Activated naive CD4-positive, alpha-beta T cell treated with Interleukin-2 at 50 U/mL for 16 hours (primary cell): ENCODE results near the gene TMEM213.

Experiments
- DNase-seq: peaks from one replicate; pipeline ENCODE4 v3.0.0-alpha.2; 2020

Gene TMEM213

DNA sequence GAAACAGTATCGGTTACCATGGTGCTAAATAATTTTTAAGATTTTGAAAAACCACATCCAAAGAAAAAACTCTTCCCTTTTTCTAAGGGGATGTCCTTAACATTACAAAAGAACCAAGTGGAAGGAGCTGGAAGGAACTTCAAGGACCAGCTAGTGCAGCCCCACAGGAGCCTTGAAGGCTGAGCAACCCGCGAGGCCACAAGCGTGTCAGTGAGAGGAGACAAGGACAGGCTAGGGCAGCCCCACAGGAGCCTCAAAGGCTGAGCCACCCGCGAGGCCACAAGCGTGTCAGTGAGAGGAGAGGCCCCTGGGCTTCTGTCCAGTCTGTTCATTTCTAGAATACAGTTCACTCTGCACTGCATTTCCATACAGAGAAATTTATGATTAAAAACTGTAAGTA lies 80.3 kb downstream of the TMEM213 start:
- DNase-seq: no peak

- no peak for DNase-seq
These were observed 81.1 kb downstream of the TMEM213 start for GRCh38 chr7:138878856-138879255.

- DNase-seq: no peak
These were observed 81.6 kb downstream of the TMEM213 start for GRCh38 chr7:138879356-138879755.

DNA sequence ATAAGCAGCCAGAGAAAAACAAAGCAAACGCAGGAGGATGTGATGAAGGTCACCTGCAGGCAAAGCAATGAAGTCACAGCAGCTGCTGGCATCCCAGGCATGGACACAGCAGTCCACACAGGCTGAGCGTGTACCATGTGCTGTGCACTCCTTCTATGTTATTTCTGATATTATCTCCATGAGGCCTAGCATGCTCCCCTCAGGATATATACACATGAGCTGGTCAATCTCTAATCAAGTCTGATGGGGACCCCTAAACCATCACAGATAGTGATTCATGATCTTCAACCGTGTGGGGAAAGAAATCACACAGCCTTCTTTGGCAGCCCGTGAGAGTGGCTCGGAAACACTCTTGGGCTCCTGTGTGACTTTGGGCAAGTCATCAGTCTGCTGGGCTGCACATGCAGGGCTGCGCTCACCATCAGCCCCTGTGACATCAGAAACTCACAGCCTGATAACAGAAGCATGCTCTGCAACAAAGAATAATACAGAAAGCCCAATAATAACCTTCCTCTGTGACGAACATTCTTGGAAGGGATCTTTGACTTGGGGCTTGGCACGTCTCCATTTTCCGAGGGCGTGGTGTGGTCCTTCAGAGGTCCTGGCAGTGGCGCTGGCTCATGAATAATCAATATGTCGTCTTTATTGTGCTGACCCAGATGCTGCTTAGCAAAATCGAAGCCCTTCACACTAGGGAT lies 83.2 kb downstream of the TMEM213 start:
- DNase-seq: no peak

GRCh38 chr7:138881579-138882188 lies 83.9 kb downstream of the TMEM213 start:
- DNase-seq: no peak

GRCh38 chr7:138882249-138882648 lies 84.5 kb downstream of the TMEM213 start:
- DNase-seq: no peak

DNA sequence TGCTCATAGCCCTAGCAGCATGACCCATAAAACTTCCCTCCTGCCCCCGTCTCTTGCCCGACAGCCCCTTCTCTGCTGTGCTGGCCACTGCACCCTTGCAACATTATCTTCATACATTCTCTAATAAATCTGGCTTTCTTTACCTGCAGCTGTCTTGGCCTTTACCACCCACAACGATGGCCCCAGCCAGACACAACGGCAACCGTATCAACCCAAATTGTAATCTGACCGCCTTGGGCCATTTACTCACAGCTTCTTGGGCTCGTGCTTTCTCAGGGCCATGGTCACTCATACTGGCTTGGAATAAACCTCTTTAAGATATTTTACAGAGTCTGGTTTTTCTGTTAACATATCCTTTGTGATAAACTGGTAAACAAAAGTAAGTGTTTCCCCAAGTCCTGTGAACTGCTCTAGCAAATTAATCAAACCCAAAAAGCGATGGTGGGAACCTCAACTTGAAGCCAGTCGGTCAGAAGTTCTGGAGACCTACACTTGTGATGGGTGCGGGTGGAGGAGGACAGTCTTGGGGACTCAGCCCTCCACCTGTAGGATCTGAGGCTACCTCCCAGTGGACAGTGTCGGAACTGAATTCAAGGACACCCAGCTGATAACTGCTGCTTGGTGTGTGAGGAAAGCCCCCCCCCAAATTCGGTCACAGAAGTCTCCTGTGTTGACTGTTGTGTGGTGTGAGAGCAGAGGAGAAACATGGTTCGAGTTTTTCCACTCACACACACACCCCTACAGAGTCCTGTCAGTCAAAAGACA lies 87.8 kb downstream of the TMEM213 start:
- DNase-seq: no peak

GRCh38 chr7:138886501-138886917 lies 88.7 kb downstream of the TMEM213 start:
- no peak for DNase-seq

DNA sequence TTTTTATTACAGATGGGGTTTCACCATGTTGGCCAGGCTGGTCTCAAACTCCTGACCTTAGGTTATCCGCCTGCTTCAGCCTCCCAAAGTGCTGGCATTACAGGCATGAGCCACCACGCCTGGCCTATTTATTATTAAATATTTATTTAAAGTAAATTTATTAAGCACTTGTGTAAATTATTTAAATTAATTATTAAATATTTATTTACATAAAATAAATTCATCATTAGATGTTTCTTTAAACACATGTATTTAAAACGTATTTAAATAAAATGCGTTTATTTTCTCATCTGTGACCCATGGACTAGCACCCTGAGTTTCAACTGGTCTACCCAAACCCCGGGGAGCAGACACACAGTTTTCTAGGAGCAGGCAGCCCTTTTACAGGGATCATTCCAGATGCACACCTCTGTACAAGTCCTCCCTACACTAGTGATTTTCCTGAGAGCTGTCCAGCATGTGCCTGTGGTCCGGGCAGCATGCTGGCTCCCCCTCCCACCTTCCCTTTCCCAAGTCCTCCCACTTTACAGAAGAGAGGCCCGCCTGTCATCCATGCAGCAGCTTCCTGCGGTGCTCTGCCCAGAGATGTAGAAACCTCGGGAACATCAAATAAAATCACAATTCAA lies 89.4 kb downstream of the TMEM213 start:
- no peak for DNase-seq
